Common myeloid progenitor, CD34-positive (primary cell): ENCODE measurements around the gene COX4I1.

Experiments used
- CTCF ChIA-PET: fragments of 350-600 bp; sonication (Branson Sonifier 250); formaldehyde crosslinking; loops from one replicate; lab custom pipeline; 2021; ENCODE audit warnings: antibody characterized with exemption; lab: Charles Lee
- POLR2A ChIA-PET: fragments of 350-600 bp; sonication (Branson Sonifier 250); formaldehyde crosslinking; loops from one replicate; lab custom pipeline; 2021; ENCODE audit warnings: antibody characterized with exemption; lab: Charles Lee
- DNase-seq, 3 donors: peaks; one replicate each; pipeline versions ENCODE4 v3.0.0 to v3.0.0-alpha.2; 2013
- H3K27ac ChIP-seq, 2 experiments: 1 replicate in 1 of 2; 2 replicates in 1 of 2; pipeline ENCODE4 v1.7.0; 2013; ENCODE audit warnings: inconsistent platforms in 2 of 2, low read length in 2 of 2, mild to moderate bottlenecking in 2 of 2, low read depth in 1 of 2, moderate library complexity in 1 of 2; ENCODE audit not compliant: severe bottlenecking in 2 of 2, insufficient read depth in 1 of 2, poor library complexity in 1 of 2
- H3K27me3 ChIP-seq, 5 experiments: replicated peaks in 2 of 5; 1 replicate in 3 of 5; 2 replicates in 2 of 5; pipeline versions ENCODE4 v1.6.1 to v1.7.0; 2013; ENCODE audit warnings: low read length in 4 of 5, mild to moderate bottlenecking in 2 of 5, moderate library complexity in 2 of 5, inconsistent platforms in 1 of 5; ENCODE audit not compliant: insufficient read depth in 5 of 5, control insufficient read depth in 4 of 5
- H3K36me3 ChIP-seq, 4 experiments: 1 replicate in 2 of 4; 2 replicates in 2 of 4; pipeline versions ENCODE4 v1.6.1 to v1.7.0; 2013; ENCODE audit warnings: low read length in 3 of 4, control low read depth in 1 of 4, mild to moderate bottlenecking in 1 of 4; ENCODE audit not compliant: control insufficient read depth in 4 of 4, insufficient read depth in 4 of 4
- H3K4me1 ChIP-seq, 4 experiments: 1 replicate in 3 of 4; 2 replicates in 1 of 4; pipeline versions ENCODE4 v1.6.1 to v1.7.1; 2013; ENCODE audit warnings: low read length in 3 of 4, mild to moderate bottlenecking in 3 of 4, control low read depth in 1 of 4, inconsistent platforms in 1 of 4, moderate library complexity in 1 of 4; ENCODE audit not compliant: control insufficient read depth in 4 of 4, insufficient read depth in 4 of 4; ENCODE audit errors: control extremely low read depth in 1 of 4
- H3K4me3 ChIP-seq, 7 experiments: 1 replicate in 4 of 7; 2 replicates in 3 of 7; pipeline versions ENCODE4 v1.5.1 to v1.7.0; 2013; ENCODE audit warnings: mild to moderate bottlenecking in 7 of 7, low read length in 6 of 7, moderate library complexity in 6 of 7, inconsistent platforms in 2 of 7, low read depth in 2 of 7, control low read depth in 1 of 7; ENCODE audit not compliant: insufficient read depth in 4 of 7, control insufficient read depth in 1 of 7; ENCODE audit errors: extremely low read depth in 1 of 7
- H3K9me3 ChIP-seq, 5 experiments: 1 replicate in 4 of 5; 2 replicates in 1 of 5; pipeline versions ENCODE4 v1.6.1 to v1.7.1; 2013; ENCODE audit warnings: low read length in 4 of 5, mild to moderate bottlenecking in 2 of 5, inconsistent platforms in 1 of 5, low read depth in 1 of 5, moderate library complexity in 1 of 5; ENCODE audit not compliant: control insufficient read depth in 4 of 5, insufficient read depth in 2 of 5; ENCODE audit errors: control extremely low read depth in 1 of 5
- WGBS: methylation state at CpG from one replicate; pipeline ENCODE4 v1.1.5; 2013; ENCODE audit not compliant: insufficient coverage; 5-methylcytosine and 5-hydroxymethylcytosine counted together

Gene COX4I1

DNA sequence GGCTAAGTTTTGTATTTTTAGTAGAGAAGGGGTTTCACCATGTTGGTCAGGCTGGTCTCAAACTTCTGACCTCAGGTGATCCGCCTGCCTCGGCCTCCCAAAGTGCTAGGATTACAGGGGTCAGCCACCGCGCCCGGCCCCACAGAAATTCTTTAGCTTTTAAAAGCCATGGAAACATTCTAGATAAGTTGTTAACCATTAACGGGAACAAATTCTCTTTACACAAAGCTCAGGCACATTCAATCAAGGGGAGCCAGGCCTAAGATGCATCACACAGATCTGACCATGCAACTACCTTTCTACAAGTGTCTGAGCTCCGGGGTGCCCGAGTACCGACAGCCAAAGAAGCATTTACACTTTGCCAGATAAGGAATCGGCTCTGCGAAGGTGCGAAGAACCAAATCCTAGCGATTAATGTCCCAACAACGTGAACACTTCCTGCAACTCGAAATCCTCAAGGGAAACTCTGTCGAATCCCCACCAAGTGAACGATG, 1.2 kb upstream of the COX4I1 start:
- CTCF ChIA-PET = no interaction called here
- no peak for DNase-seq
- H3K27ac ChIP-seq = peak overlapping the region; percentile 87 to 95
- H3K36me3 ChIP-seq = peaks cover 16 to 51% (median 34%) of the 10 kb centered on the region in 4 experiments
- WGBS = 26% methylated on average over 13 of the region's 17 CpGs
- H3K4me1 ChIP-seq = peaks cover 5 to 25% (median 19%) of the 10 kb centered on the region in 4 experiments
- no peaks in the 10 kb centered on the region for H3K9me3 ChIP-seq
- POLR2A ChIA-PET = no interaction called here
- peak overlapping the region; percentile 77 to 98 (median 93) for H3K4me3 ChIP-seq
- no peaks in the 10 kb centered on the region for H3K27me3 ChIP-seq

DNA sequence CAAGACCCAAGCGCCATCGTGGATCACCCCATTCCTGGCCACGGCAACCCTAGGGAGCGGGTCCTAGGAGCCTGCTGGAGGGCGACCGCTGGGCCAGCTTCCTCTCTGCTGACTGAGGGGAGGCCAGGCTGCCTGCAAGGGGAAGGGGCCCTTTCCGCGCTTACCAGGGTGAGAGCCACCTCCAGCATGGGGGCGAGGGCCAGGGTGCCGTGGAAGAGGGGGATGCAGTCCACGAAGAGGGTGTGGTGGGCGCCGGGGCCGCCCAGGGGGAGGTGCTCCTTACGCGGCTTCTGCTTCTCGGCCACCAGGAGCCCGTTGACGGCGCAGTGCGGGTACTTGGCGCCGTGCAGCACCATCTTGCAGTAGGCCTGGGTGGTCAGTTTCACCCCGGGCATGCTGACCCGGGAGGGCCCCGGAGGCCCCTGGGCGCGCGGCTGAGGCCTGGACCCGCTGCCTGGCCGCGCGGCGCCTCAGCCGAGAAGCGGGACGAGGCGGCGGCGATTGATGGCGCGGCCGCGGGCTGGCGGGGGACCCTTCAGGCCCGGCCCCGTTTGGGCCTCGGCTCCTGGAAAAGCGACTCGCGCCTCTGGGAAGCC, 496 bp upstream of the COX4I1 start:
- Histone ChIP-seq H3K4me3 (peak overlapping the region; percentile 77 to 98 (median 93)), H3K36me3 (peaks cover 20 to 55% (median 38%) of the 10 kb centered on the region in 4 experiments), H3K9me3 (no peaks in the 10 kb centered on the region), H3K27ac (peak overlapping the region; percentile 87 to 95), H3K27me3 (no peaks in the 10 kb centered on the region), H3K4me1 (peaks cover 5 to 25% (median 19%) of the 10 kb centered on the region in 4 experiments)
- WGBS = 0% methylated on average over 51 of the region's 51 CpGs
- peak; percentile 54 to 84 (median 77) for DNase-seq
- ChIA-PET CTCF (no interaction called here), POLR2A (no interaction called here)

DNA sequence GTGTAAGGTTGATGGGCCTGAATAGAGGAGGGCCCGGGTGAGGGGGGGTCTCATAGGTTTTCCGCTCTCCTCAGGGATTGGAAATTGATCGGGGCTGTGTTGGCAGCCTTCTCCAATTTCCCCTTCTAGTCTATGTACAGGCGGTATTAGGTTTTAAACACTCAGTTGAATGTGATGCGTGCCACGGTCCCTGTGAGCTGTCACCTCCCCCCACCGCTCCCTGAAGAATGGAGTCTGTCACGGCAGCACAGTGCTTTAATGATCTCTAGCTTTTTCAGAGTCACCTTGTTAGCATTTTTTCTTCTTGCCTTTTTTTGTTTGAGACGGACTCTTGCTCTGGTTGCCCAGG, 800 bp downstream of the COX4I1 start:
- WGBS = 30% methylated on average over 7 of the region's 9 CpGs
- H3K4me1 ChIP-seq = peaks cover 5 to 25% (median 19%) of the 10 kb centered on the region in 4 experiments
- H3K4me3 ChIP-seq = peak overlapping the region; percentile 77 to 98 (median 93)
- peak in 1 of 3 donors; percentile 73 for DNase-seq
- POLR2A ChIA-PET = interaction anchor here (0.6 to 1.4 kb wide), 3 partner anchors 9 to 142 kb away, joined by 3 to 5 read pairs (median 3); no protein-coding TSS in a partner anchor
- H3K27me3 ChIP-seq = no peaks in the 10 kb centered on the region
- H3K36me3 ChIP-seq = peaks cover 20 to 58% (median 44%) of the 10 kb centered on the region in 4 experiments
- CTCF ChIA-PET = interaction anchor here (1.0 to 1.4 kb wide), 2 partner anchors 184 to 187 kb away, joined by 3 read pairs; no protein-coding TSS in a partner anchor
- H3K9me3 ChIP-seq = no peaks in the 10 kb centered on the region
- H3K27ac ChIP-seq = peak overlapping the region; percentile 87 to 95

DNA sequence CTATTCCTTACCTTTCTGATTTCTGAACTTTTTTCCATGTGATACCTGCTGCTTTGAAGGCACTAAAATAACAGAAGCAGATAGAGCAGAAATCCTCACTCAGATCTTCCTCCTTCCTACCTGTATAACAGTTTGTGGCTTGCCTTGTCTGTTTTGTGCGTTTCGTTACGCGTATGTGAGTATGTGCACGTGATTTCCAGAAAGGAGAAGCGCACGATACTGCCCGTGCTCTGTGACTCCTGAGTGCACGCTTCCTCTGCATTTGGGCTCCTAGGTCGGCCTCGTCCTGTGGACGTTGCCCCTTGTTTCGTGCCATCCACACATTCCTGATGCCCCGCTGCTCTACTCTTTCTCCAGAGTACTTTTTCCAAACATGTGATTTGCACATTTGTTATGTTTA, 4.1 kb downstream of the COX4I1 start:
- ChIA-PET POLR2A (interaction anchor here (1.2 kb wide), 1 partner anchor 10 kb away, joined by 4 read pairs; no protein-coding TSS in a partner anchor), CTCF (interaction anchor here (0.8 kb wide), 1 partner anchor 18 kb away, joined by 3 read pairs; no protein-coding TSS in a partner anchor)
- Histone ChIP-seq H3K4me1 (peaks cover 2 to 16% (median 13%) of the 10 kb centered on the region in 4 experiments), H3K27ac (no peak overlapping the region), H3K9me3 (no peaks in the 10 kb centered on the region), H3K4me3 (no peak overlapping the region), H3K27me3 (no peaks in the 10 kb centered on the region), H3K36me3 (peaks cover 19 to 60% (median 50%) of the 10 kb centered on the region in 4 experiments)
- no peak for DNase-seq
- 97% methylated on average over 7 of the region's 14 CpGs for WGBS

DNA sequence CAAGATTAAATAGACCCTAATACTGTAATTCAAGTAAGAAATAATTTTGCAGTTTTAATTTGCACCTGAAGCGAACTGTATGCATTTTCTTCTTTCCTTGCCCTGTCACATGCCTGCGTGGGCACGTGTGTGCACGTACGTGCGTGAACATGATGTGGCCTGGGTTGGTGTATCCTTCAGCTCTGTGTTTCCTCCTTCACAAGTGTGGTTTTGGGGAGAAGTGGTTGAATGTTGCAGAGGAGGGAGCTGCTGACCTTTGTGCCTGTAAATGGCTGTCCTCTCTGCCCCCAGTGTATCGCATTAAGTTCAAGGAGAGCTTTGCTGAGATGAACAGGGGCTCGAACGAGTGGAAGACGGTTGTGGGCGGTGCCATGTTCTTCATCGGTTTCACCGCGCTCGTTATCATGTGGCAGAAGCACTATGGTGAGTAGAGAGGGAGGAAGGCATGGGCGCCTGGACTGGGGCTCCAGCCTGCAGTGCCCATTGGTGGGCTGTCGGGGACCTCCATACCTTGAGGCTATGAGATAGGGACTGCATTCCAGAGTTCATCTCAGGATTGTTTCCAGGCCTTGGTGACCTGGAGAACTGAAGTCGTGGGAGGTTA, 6.0 kb downstream of the COX4I1 start:
- no peak for DNase-seq
- POLR2A ChIA-PET = no interaction called here
- WGBS = 95% methylated on average over 8 of the region's 18 CpGs

DNA sequence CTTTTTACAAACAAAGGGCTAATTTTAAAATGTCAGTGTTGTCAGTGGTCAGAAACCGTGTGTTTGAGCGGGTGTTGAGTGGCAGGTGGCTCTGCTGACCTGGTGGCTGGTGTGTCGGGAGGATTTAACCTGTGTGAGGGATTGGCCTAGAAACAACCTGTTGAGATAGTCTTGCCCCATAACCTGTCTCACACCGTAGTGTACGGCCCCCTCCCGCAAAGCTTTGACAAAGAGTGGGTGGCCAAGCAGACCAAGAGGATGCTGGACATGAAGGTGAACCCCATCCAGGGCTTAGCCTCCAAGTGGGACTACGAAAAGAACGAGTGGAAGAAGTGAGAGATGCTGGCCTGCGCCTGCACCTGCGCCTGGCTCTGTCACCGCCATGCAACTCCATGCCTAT, 7.0 kb downstream of the COX4I1 start:
- H3K36me3 ChIP-seq = peaks cover 15 to 53% (median 47%) of the 10 kb centered on the region in 4 experiments
- WGBS = 97% methylated on average over 9 of the region's 11 CpGs

More for the DNA sequence above, 6.0 kb downstream of the COX4I1 start:
- CTCF ChIA-PET = no interaction called here
- Histone ChIP-seq H3K27ac (no peak overlapping the region), H3K27me3 (peaks cover 0 to 14% (median 2%) of the 10 kb centered on the region in 5 experiments), H3K4me1 (peaks cover 0 to 9% (median 5%) of the 10 kb centered on the region in 4 experiments), H3K9me3 (peaks cover 0 to 3% (median 0%) of the 10 kb centered on the region in 5 experiments), H3K36me3 (peaks cover 19 to 60% (median 50%) of the 10 kb centered on the region in 4 experiments), H3K4me3 (no peak overlapping the region)

More for the DNA sequence above, 7.0 kb downstream of the COX4I1 start:
- peaks cover 0 to 22% (median 4%) of the 10 kb centered on the region in 5 experiments for H3K27me3 ChIP-seq
- CTCF ChIA-PET = interaction anchor here (1.0 kb wide), 1 partner anchor 184 kb away, joined by 4 read pairs; no protein-coding TSS in a partner anchor
- peaks cover 0 to 3% (median 0%) of the 10 kb centered on the region in 5 experiments for H3K9me3 ChIP-seq
- POLR2A ChIA-PET = no interaction called here
- no peak for DNase-seq
- no peak overlapping the region for H3K27ac ChIP-seq
- H3K4me1 ChIP-seq = no peaks in the 10 kb centered on the region
- H3K4me3 ChIP-seq = no peak overlapping the region
